Ovary (tissue), 3 donors: ENCODE measurements around the gene TAF8.

ENCODE experiments used
- POLR2A ChIP-seq: fragments of 450-650 bp; IDR thresholded peaks from one replicate; pipeline ENCODE4 v1.6.1; 2017; ENCODE audit warnings: antibody characterized with exemption, mild to moderate bottlenecking, moderate library complexity
- TF ChIP-seq, protein P1 (sequence below), 3 donors: fragments of 450-650 bp in 2 of 3; fragments of 200-600 bp in 1 of 3; IDR thresholded peaks; one replicate each; pipeline versions ENCODE4 v1.5.1 to v1.8.0; 2016 to 2022; ENCODE audit warnings: antibody characterized with exemption in 3 of 3, mild to moderate bottlenecking in 1 of 3
- donor health status: DM: no; HTN: no; CAD: no.

DNA sequence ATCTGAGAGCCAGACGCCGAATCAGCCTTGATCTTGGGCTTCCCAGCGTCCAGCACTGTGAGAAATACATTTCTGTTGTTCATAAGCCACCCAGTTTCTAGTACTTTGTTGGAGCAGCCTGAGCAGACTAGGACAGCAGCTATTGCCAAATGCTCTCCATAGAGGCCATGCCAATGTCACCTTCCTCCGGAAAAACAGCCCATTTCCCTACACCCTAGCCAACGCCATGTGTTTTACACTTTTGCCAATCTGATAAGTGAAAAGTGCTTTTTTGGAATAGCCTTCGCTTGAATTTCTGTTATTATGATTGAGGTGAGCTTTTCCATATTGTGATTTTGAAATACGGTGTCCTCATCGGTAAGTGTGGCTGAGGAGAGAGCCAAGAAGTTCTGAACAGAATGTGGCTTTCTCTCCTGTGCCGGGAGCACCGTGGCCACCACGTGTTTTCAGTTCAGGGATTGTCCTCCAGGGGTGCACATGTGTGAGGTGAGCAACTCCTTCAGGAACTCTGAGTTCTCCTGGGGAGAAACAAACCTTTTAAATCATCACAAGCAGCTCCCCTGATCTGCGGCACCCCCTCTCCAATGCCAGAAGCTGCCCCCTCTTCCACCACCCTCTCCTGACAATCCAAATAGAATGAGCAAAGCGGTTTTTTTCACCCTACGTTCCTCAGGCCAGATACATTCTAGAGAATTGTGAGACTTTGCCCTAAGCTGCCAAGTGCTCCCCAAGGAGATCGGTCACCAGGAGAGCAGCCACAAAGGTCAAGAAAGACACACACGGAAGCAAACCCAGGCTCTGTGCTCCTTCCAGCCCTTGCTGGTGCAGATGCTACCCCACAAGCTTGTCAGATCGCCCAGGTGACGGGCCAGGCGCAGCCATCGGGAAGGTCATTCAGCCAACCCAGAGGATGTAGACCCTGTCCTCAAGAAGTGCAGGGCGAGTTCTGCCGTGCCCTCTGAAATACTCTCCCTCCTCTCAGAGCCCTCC lies 36.0 kb downstream of the TAF8 start:
- TF ChIP-seq POLR2A: no peak
- TF ChIP-seq, protein P1, sequence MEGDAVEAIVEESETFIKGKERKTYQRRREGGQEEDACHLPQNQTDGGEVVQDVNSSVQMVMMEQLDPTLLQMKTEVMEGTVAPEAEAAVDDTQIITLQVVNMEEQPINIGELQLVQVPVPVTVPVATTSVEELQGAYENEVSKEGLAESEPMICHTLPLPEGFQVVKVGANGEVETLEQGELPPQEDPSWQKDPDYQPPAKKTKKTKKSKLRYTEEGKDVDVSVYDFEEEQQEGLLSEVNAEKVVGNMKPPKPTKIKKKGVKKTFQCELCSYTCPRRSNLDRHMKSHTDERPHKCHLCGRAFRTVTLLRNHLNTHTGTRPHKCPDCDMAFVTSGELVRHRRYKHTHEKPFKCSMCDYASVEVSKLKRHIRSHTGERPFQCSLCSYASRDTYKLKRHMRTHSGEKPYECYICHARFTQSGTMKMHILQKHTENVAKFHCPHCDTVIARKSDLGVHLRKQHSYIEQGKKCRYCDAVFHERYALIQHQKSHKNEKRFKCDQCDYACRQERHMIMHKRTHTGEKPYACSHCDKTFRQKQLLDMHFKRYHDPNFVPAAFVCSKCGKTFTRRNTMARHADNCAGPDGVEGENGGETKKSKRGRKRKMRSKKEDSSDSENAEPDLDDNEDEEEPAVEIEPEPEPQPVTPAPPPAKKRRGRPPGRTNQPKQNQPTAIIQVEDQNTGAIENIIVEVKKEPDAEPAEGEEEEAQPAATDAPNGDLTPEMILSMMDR (IDR thresholded peaks at IDR 0.05): no peak
